K562 (cell line): ENCODE data around the gene NEURL1B. TPM values are rescaled to one million over a fixed set of nuclear protein-coding genes. Genes with fewer than 3 reads are reported as not detected.

Experiments used
- ATAC-seq: fragments of 200-7000 bp; cut with Tn5 transposase; 3 replicates; pipeline ENCODE4 v1.9.1; 2020; ENCODE audit warnings: moderate library complexity
- BruUV-seq: library from RNA; stranded (reverse); fragments of 400-500 nt; replicated peaks from 2 replicates; lab custom pipeline; 2021; lab: Mats Ljungman, UMichigan
- CTCF ChIA-PET: fragments of 300-600 bp; formaldehyde crosslinking; extraction: SDS; loops from one replicate; lab custom pipeline; 2021; ENCODE audit warnings: low intra/inter-chr PET ratio; lab: Yijun Ruan, JAX
- POLR2A ChIA-PET: fragments of 300-600, 350-650 bp; sonication (Branson Sonifier 250); formaldehyde crosslinking; extraction: SDS; loops from one replicate; lab custom pipeline; 2021; ENCODE audit warnings: antibody characterized with exemption, inconsistent platforms; lab: Yijun Ruan, JAX
- DNase-seq, 4 experiments: peaks; one replicate each; pipeline versions ENCODE4 v3.0.0 to v3.0.0-alpha.2; 2011 to 2018; ENCODE audit warnings: low spot score in 3 of 4, mixed read lengths in 3 of 4; ENCODE audit errors: extremely low read depth in 1 of 4
- FAIRE-seq: peaks from 2 replicates; lab custom pipeline; 2011; peaks lifted over from hg19 to GRCh38; lab: Jason Lieb, UNC
- H2AFZ ChIP-seq: 2 replicates; pipeline ENCODE4 v1.6.0; 2011; ENCODE audit warnings: low read depth, low read length, control low read depth, inconsistent platforms
- H3K27ac ChIP-seq: fragments of 200-600 bp; 3 replicates; pipeline ENCODE4 v1.8.0; 2011; ENCODE audit warnings: low read depth, mild to moderate bottlenecking, control low read depth, inconsistent platforms, low read length, moderate library complexity, mixed read lengths; ENCODE audit errors: extremely low read depth
- H3K27me3 ChIP-seq, 2 experiments: fragments of 300-600 bp in 1 of 2; 2 replicates in 1 of 2; 3 replicates in 1 of 2; pipeline versions ENCODE4 v1.6.0 to v1.8.0; 2011; ENCODE audit warnings: inconsistent platforms in 2 of 2, low read length in 2 of 2, mild to moderate bottlenecking in 1 of 2, mixed read lengths in 1 of 2, moderate library complexity in 1 of 2; ENCODE audit not compliant: control insufficient read depth in 2 of 2, insufficient read depth in 2 of 2
- H3K36me3 ChIP-seq: fragments of 300-600 bp; 3 replicates; pipeline ENCODE4 v1.8.0; 2011; ENCODE audit warnings: mild to moderate bottlenecking, low read length, inconsistent platforms; ENCODE audit not compliant: control insufficient read depth, insufficient read depth
- H3K4me1 ChIP-seq, 2 experiments: fragments of 200-600 bp in 1 of 2; replicated peaks in 1 of 2; 2 replicates in 1 of 2; 3 replicates in 1 of 2; pipeline versions ENCODE4 v1.5.1 to v1.8.0; 2011; ENCODE audit warnings: inconsistent platforms in 2 of 2, low read length in 2 of 2, mild to moderate bottlenecking in 1 of 2, mixed read lengths in 1 of 2, moderate library complexity in 1 of 2; ENCODE audit not compliant: control insufficient read depth in 2 of 2, insufficient read depth in 2 of 2
- H3K4me2 ChIP-seq: 2 replicates; pipeline ENCODE4 v1.6.1; 2011; ENCODE audit warnings: low read length, control low read depth, inconsistent platforms, mixed read lengths; ENCODE audit not compliant: insufficient read depth
- H3K4me3 ChIP-seq: fragments of 200-600 bp; sonication (generic), shearing (Covaris generic); 2 replicates; pipeline ENCODE4 v1.5.1; 2016; ENCODE audit warnings: control low read depth, inconsistent platforms
- H3K79me2 ChIP-seq: fragments of 200-600 bp; 3 replicates; pipeline ENCODE4 v1.8.0; 2011; ENCODE audit warnings: low read length, inconsistent platforms; ENCODE audit not compliant: control insufficient read depth, insufficient read depth
- H3K9ac ChIP-seq, 2 experiments: 2 replicates each; pipeline versions ENCODE4 v1.6.0 to v1.6.1; 2011; ENCODE audit warnings: low read depth in 2 of 2, low read length in 2 of 2, control low read depth in 1 of 2, inconsistent platforms in 1 of 2, mild to moderate bottlenecking in 1 of 2, mixed read lengths in 1 of 2; ENCODE audit not compliant: insufficient read depth in 1 of 2
- H3K9me1 ChIP-seq: one replicate; pipeline ENCODE4 v1.6.0; 2011; ENCODE audit warnings: inconsistent platforms, mild to moderate bottlenecking, low read length, moderate library complexity; ENCODE audit not compliant: control insufficient read depth, insufficient read depth
- H3K9me3 ChIP-seq: replicated peaks from 2 replicates; pipeline ENCODE4 v1.5.1; 2011; ENCODE audit warnings: low read depth, low read length, inconsistent platforms; ENCODE audit not compliant: control insufficient read depth, insufficient read depth
- H4K20me1 ChIP-seq: replicated peaks from 2 replicates; pipeline ENCODE4 v1.6.1; 2011; ENCODE audit warnings: low read length, inconsistent platforms, mixed read lengths; ENCODE audit not compliant: control insufficient read depth, insufficient read depth
- BCOR ChIP-seq: fragments of 450-650 bp; IDR thresholded peaks from 2 replicates; pipeline ENCODE4 v1.6.1; 2016
- CEBPG ChIP-seq, 3 experiments: fragments of 200-800 bp in 1 of 3; sonication (Bioruptor generic) in 1 of 3; sonication (generic) in 1 of 3; formaldehyde crosslinking in 1 of 3; IDR thresholded peaks in 2 of 3; conservative IDR thresholded peaks in 1 of 3; 2 replicates each; pipeline versions ENCODE4 v1.6.1 to v1.8.0; 2016 to 2022; ENCODE audit warnings: missing compliant biosample characterization in 2 of 3, missing genetic modification characterization in 2 of 3, mild to moderate bottlenecking in 1 of 3, missing genetic modification reagents in 1 of 3
- KDM1A ChIP-seq, 2 experiments: fragments of 450-650 bp; IDR thresholded peaks; 2 replicates each; pipeline ENCODE4 v1.6.1; 2016; ENCODE audit warnings: mild to moderate bottlenecking in 2 of 2
- RBM25 ChIP-seq: fragments of 200-400 bp; formaldehyde crosslinking; IDR thresholded peaks from 2 replicates; pipeline ENCODE4 v1.6.1; 2018; ENCODE audit warnings: low read length, low read depth, moderate library complexity; ENCODE audit not compliant: severe bottlenecking
- SREBF2 ChIP-seq: sonication (generic); formaldehyde crosslinking; IDR thresholded peaks from 2 replicates; pipeline ENCODE4 v1.4.0; 2020; ENCODE audit warnings: mild to moderate bottlenecking, missing genetic modification reagents
- ZFP36 ChIP-seq: fragments of 150-350 bp; IDR thresholded peaks from 2 replicates; pipeline ENCODE4 v1.6.1; 2018; ENCODE audit warnings: low read length, low read depth; ENCODE audit not compliant: partially characterized antibody
- ZNF444 ChIP-seq: fragments of 250-450 bp; sonication (Bioruptor Pico); IDR thresholded peaks from 2 replicates; pipeline ENCODE4 v1.4.0; 2020; ENCODE audit warnings: mild to moderate bottlenecking, moderate library complexity
- WGBS: fragments of 100-300 bp; shearing (Covaris generic); methylation state at CpG from one replicate; pipeline ENCODE4 v1.1.6; 2016; ENCODE audit warnings: low coverage, mixed read lengths; ENCODE audit not compliant: insufficient coverage; ENCODE audit errors: missing lambda C conversion rate; 5-methylcytosine and 5-hydroxymethylcytosine counted together
- in situ Hi-C: fragments of 300-500 bp; cut with MboI; formaldehyde crosslinking; loops from 4 replicates; pipeline ENCODE4 v1.15.0; 2018; ENCODE audit warnings: inconsistent platforms, mixed read lengths
- intact Hi-C: fragments of 100-400 bp; cut with micrococcal nuclease; formaldehyde crosslinking; loops from 2 replicates; pipeline ENCODE4 v1.14.2; 2022
- polyA plus RNA-seq, 8 experiments: library from polyadenylated mRNA; depleted of rRNA in 4 of 8; stranded (reverse) in 5 of 8; unstranded in 3 of 8; fragments of >200 nt; fragmentation: Nextera tagmentation in 2 of 8; fragmentation: Illumina TruSeq in 1 of 8; extraction: Ambion mirVana in 2 of 8; extraction: Trizol in 1 of 8; gene quantifications; 2 replicates each; pipeline versions ENCODE4 v1.2.1 to v1.2.3, GENCODE V29; 2011 to 2014; ENCODE audit warnings: inconsistent platforms in 1 of 8, missing spikeins in 1 of 8
- total RNA-seq, 7 experiments: library from RNA; depleted of rRNA in 6 of 7; stranded (reverse); fragments of >200 nt in 6 of 7; fragmentation: Illumina TruSeq in 2 of 7; extraction: Trizol in 2 of 7; gene quantifications; 2 replicates each; pipeline versions ENCODE4 v1.2.1 to v1.2.3, GENCODE V29; 2011 to 2021; ENCODE audit warnings: low replicate concordance in 1 of 7
- TF ChIP-seq, protein P1 (sequence below), 3 experiments: fragments of 200-800 bp in 1 of 3; sonication (Bioruptor generic) in 1 of 3; sonication (generic) in 1 of 3; formaldehyde crosslinking in 1 of 3; IDR thresholded peaks; 2 replicates each; pipeline versions ENCODE4 v1.6.1 to v1.8.0; 2016 to 2022; ENCODE audit warnings: mild to moderate bottlenecking in 2 of 3, missing compliant biosample characterization in 2 of 3, missing genetic modification characterization in 2 of 3, missing genetic modification reagents in 1 of 3
- TF ChIP-seq, protein P2 (sequence below), 2 experiments: fragments of 450-650 bp in 1 of 2; sonication (generic) in 1 of 2; formaldehyde crosslinking in 1 of 2; IDR thresholded peaks in 1 of 2; conservative IDR thresholded peaks in 1 of 2; 2 replicates each; pipeline versions ENCODE4 v1.6.1 to v1.8.1; 2016 to 2023; ENCODE audit warnings: mild to moderate bottlenecking in 2 of 2, moderate library complexity in 2 of 2, inconsistent platforms in 1 of 2, missing genetic modification reagents in 1 of 2

The NEURL1B gene
- total and polyA plus RNA-seq, 9 of the 15 experiments (the other 6 are each of a cell fraction or from before 2014, with no cell fraction given), result 0.04 TPM; not detected in 8

DNA sequence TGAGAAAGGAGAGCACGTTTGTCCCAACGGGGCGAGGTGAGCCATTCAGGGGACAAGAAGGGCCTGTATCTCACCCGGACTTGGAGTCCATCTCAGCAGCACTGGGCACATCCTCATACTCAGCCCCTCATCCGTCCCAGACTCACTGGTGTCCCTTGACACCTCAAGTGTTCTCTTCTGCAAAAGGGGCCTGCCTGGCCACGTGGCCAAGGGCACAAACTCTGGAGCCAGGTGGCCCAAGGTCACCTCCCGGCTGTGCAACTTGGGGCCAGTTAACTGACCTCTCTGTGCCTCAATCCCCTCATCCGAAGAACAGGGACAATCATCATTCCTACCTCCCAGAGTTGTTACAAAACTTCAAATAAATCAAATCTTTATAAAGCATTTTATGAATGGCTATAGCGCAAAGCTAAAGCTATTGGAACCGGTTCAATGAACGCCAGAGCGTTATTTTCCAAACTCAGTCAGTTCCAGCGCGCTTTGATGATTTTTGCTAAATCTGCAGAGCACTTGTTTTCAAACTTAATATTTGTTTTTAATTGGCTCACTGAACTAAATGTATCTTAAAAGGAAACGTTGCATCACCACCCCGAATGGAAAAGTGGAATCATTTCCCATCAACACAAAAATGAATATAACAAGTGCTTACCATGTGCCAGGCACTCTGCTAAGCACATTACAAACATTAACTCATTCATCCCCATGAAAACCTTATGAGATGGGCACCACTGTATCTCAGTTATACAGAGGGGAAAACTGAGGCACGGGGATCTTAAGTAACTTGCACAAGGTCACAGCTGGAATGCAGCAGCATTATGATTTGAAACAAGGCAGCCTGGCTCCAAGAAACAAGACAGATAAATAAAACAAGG lies 80.6 kb downstream of the NEURL1B start:
- ChIA-PET CTCF (no interaction called here), POLR2A (no interaction called here)
- intact Hi-C loops, result no loop called here
- no peak for DNase-seq
- H3K4me2 ChIP-seq, result no peak overlapping the region
- in situ Hi-C loops, result loop anchor here (25.0 kb wide), 1 partner anchor 1591 kb away; no protein-coding TSS in a partner anchor
- no peaks in the 10 kb centered on the region for H3K36me3 ChIP-seq
- peaks cover 0 to under 1% of the 10 kb centered on the region in 2 experiments; a peak in 1 of 5 replicates for H3K4me1 ChIP-seq
- WGBS, result 16% methylated on average over 17 of the region's 17 CpGs
- no peaks in the 10 kb centered on the region for H3K79me2 ChIP-seq
- TF ChIP-seq SREBF2 (CRISPR knock-in tag) (no peak), KDM1A (IDR thresholded peaks at IDR 0.05) (peak; percentile 28 to 37; a peak in 1 of 4 replicates), ZFP36 (peak; percentile 75), ZNF444 (no peak), BCOR (peak; percentile 61; the same call in 1 of the 2 replicates), RBM25 (peak; percentile 34), CEBPG (CRISPR knock-in tag; IDR thresholded peaks at IDR 0.05) (no peak), CEBPG (tag; conservative IDR thresholded peaks at IDR 0.05 in 1 of 2, IDR thresholded peaks at IDR 0.05 in 1 of 2) (0 out of 4 replicates have a peak, but pooled peaks of 1 of the 2 experiments have one; percentile 55)
- TF ChIP-seq, protein P1, sequence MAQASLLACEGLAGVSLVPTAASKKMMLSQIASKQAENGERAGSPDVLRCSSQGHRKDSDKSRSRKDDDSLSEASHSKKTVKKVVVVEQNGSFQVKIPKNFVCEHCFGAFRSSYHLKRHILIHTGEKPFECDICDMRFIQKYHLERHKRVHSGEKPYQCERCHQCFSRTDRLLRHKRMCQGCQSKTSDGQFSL (CRISPR knock-in tag; IDR thresholded peaks at IDR 0.05), result no peak
- TF ChIP-seq, protein P1 (tag; IDR thresholded peaks at IDR 0.05), result no peak
- TF ChIP-seq, protein P2, sequence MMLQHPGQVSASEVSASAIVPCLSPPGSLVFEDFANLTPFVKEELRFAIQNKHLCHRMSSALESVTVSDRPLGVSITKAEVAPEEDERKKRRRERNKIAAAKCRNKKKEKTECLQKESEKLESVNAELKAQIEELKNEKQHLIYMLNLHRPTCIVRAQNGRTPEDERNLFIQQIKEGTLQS (IDR thresholded peaks at IDR 0.05), result peak; percentile 67
- TF ChIP-seq, protein P2 (CRISPR knock-in tag; conservative IDR thresholded peaks at IDR 0.05), result no peak
- no peak overlapping the region for H3K4me3 ChIP-seq
- 0 out of 2 replicates have a peak, but pooled peaks cover 2% of the 10 kb centered on the region for H4K20me1 ChIP-seq
- H3K9me3 ChIP-seq, result no peaks in the 10 kb centered on the region
- no peak overlapping the region for H3K27ac ChIP-seq
- FAIRE-seq, result no peak
- no peak overlapping the region for H3K9ac ChIP-seq
- BruUV-seq, result no TSS peak
- no peaks in the 10 kb centered on the region for H3K9me1 ChIP-seq
- no peak for ATAC-seq
- peaks cover 24 to 41% of the 10 kb centered on the region in 2 experiments; a peak in 4 of 5 replicates for H3K27me3 ChIP-seq
- H2AFZ ChIP-seq, result no peak overlapping the region
